ENCODE results near the gene EWSR1. TPM values are rescaled to one million over a fixed set of nuclear protein-coding genes. Genes with fewer than 3 reads are reported as not detected.

EWSR1 gene
- total and polyA plus RNA-seq, 2 donors (not counting 3 experiments of a cell fraction or from before 2014, with no cell fraction given) = 305 to 588 TPM

DNA sequence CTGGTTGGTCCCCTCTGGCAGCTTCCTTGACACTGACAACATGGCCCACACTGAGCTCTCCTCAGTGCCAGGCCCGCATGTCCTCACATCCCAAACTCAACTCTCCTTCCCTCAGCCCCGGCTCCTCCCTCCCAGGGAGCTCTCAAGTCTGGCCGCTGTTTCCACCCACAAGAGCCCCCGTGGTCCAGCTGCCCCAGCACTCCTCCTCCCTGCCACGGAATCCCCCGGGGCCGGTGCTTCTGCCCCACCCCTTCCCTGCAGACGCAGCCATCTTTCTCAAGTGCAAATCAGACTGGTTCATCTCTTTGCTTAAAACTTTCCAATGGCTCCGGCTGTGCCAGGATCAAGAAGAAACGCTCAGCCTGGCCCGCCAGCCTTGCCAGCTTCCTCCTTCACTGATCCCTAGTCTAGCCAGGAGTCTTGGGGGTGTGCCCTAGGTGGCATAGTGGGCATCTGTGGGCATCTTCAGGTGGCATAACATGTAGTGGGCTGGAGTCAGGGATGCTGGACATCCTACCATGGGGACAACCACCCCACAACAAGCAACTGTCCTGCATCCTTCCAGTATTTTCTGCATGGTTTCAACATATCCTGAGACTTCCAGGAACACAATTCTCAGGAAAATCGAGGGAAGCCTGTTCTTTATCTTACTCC is 69.7 kb downstream of the EWSR1 start:
- FAIRE-seq (no peak), DNase-seq (ENCODE audit: low read depth, low spot score) (no peak)
- Histone ChIP-seq H3K9me3 (replicated peaks; ENCODE audit: control insufficient read depth, insufficient read depth, low read length) (no peaks in the 10 kb centered on the region), H3K27me3 (ENCODE audit: control insufficient read depth in 2 of 2, insufficient read depth in 2 of 2, low read length in 2 of 2) (no peaks in the 10 kb centered on the region), H3K79me2 (ENCODE audit: control insufficient read depth, insufficient read depth, low read length) (no peaks in the 10 kb centered on the region), H3K36me3 (ENCODE audit: control insufficient read depth in 2 of 2, extremely low read depth in 1 of 2, insufficient read depth in 2 of 2, low read length in 2 of 2) (peaks cover 13 to 82% of the 10 kb centered on the region in 2 experiments), H3K4me2 (ENCODE audit: insufficient read depth, low read length) (no peak overlapping the region), H3K4me1 (ENCODE audit: control insufficient read depth, extremely low read depth, insufficient read depth, low read length) (no peaks in the 10 kb centered on the region), H4K20me1 (replicated peaks; ENCODE audit: control insufficient read depth, extremely low read depth, insufficient read depth, low read length) (no peaks in the 10 kb centered on the region), H3K27ac (ENCODE audit: insufficient read depth, low read depth, low read length) (no peak overlapping the region), H3K9me1 (replicated peaks; ENCODE audit: control insufficient read depth, extremely low read depth, insufficient read depth, low read length) (no peaks in the 10 kb centered on the region), H2AFZ (ENCODE audit: low read depth, low read length) (no peak overlapping the region), H3K4me3 (replicated peaks in 1 of 3; ENCODE audit: insufficient read depth in 1 of 3, low read depth in 1 of 3, low read length in 3 of 3) (no peak overlapping the region), H3K9ac (replicated peaks; ENCODE audit: extremely low read depth, insufficient read depth, low read length) (no peak overlapping the region)
- ChIA-PET CTCF (interaction anchor here (0.9 to 1.9 kb wide), 3 partner anchors 10 to 22 kb away, joined by 3 to 6 read pairs (median 5); no protein-coding TSS in a partner anchor), POLR2A (no interaction called here)
- dilution Hi-C loops (cut with MboI; ENCODE audit: extremely low pct_ligation_motif_present, low sequenced_read_pairs) = no loop called here
- no TSS peak for BruUV-seq (replicated peaks)
- TF ChIP-seq POLR2AphosphoS5 (IDR thresholded peaks at IDR 0.05; ENCODE audit: insufficient read depth, low read depth, low read length) (no peak), POLR2A (IDR thresholded peaks at IDR 0.05; ENCODE audit: low read depth, low read length) (no peak), MYC (IDR thresholded peaks at IDR 0.05; ENCODE audit: low read depth, low read length) (no peak), JUN (IDR thresholded peaks at IDR 0.05; ENCODE audit: borderline replicate concordance, insufficient read depth, insufficient read length, low read depth) (no peak), FOS (IDR thresholded peaks at IDR 0.05; ENCODE audit: borderline replicate concordance, insufficient read depth, low read length) (no peak), GATA2 (IDR thresholded peaks at IDR 0.05; ENCODE audit: insufficient read depth, insufficient read length, low read depth, low read length) (no peak), EZH2 (IDR thresholded peaks at IDR 0.05; ENCODE audit: borderline replicate concordance, low read depth, low read length, severe bottlenecking) (no peak)
- TF ChIP-seq, protein P1, sequence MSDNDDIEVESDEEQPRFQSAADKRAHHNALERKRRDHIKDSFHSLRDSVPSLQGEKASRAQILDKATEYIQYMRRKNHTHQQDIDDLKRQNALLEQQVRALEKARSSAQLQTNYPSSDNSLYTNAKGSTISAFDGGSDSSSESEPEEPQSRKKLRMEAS (IDR thresholded peaks at IDR 0.05; ENCODE audit: insufficient read depth, insufficient read length) = no peak
- TF ChIP-seq, protein P2, sequence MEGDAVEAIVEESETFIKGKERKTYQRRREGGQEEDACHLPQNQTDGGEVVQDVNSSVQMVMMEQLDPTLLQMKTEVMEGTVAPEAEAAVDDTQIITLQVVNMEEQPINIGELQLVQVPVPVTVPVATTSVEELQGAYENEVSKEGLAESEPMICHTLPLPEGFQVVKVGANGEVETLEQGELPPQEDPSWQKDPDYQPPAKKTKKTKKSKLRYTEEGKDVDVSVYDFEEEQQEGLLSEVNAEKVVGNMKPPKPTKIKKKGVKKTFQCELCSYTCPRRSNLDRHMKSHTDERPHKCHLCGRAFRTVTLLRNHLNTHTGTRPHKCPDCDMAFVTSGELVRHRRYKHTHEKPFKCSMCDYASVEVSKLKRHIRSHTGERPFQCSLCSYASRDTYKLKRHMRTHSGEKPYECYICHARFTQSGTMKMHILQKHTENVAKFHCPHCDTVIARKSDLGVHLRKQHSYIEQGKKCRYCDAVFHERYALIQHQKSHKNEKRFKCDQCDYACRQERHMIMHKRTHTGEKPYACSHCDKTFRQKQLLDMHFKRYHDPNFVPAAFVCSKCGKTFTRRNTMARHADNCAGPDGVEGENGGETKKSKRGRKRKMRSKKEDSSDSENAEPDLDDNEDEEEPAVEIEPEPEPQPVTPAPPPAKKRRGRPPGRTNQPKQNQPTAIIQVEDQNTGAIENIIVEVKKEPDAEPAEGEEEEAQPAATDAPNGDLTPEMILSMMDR (IDR thresholded peaks at IDR 0.05; ENCODE audit: extremely low read depth in 1 of 2, insufficient read depth in 1 of 2, low read depth in 1 of 2, low read length in 2 of 2) = no peak
- intact Hi-C loops (cut with micrococcal nuclease) = no loop called here

Data from endothelial cell of umbilical vein (primary cell).